Mucosa of stomach (tissue), 1 donor: Measurements from ENCODE around the gene CCM2.
"Not testable (repeated sequence)": the region's sequence is repeated elsewhere in the genome, so short reads cannot be mapped to it uniquely, and the experiment has no call there.

ENCODE experiments used
- H3K27me3 ChIP-seq: one replicate; pipeline ENCODE4 v1.7.0; 2013; ENCODE audit warnings: mild to moderate bottlenecking, low read length; ENCODE audit not compliant: control insufficient read depth, insufficient read depth
- H3K36me3 ChIP-seq: one replicate; pipeline ENCODE4 v1.7.0; 2013; ENCODE audit warnings: low read length; ENCODE audit not compliant: control insufficient read depth, insufficient read depth
- H3K4me1 ChIP-seq: one replicate; pipeline ENCODE4 v1.7.0; 2013; ENCODE audit warnings: mild to moderate bottlenecking, low read length; ENCODE audit not compliant: control insufficient read depth, insufficient read depth
- H3K4me3 ChIP-seq: one replicate; pipeline ENCODE4 v1.7.0; 2013; ENCODE audit warnings: low read length
- H3K9ac ChIP-seq: one replicate; pipeline ENCODE4 v1.7.0; 2013; ENCODE audit warnings: mild to moderate bottlenecking, low read length, moderate library complexity
- H3K9me3 ChIP-seq: one replicate; pipeline ENCODE4 v1.7.0; 2013; ENCODE audit warnings: mild to moderate bottlenecking, low read length, moderate library complexity; ENCODE audit not compliant: control insufficient read depth
- donor health status: Pancreatic carcinoma.

Gene CCM2

DNA sequence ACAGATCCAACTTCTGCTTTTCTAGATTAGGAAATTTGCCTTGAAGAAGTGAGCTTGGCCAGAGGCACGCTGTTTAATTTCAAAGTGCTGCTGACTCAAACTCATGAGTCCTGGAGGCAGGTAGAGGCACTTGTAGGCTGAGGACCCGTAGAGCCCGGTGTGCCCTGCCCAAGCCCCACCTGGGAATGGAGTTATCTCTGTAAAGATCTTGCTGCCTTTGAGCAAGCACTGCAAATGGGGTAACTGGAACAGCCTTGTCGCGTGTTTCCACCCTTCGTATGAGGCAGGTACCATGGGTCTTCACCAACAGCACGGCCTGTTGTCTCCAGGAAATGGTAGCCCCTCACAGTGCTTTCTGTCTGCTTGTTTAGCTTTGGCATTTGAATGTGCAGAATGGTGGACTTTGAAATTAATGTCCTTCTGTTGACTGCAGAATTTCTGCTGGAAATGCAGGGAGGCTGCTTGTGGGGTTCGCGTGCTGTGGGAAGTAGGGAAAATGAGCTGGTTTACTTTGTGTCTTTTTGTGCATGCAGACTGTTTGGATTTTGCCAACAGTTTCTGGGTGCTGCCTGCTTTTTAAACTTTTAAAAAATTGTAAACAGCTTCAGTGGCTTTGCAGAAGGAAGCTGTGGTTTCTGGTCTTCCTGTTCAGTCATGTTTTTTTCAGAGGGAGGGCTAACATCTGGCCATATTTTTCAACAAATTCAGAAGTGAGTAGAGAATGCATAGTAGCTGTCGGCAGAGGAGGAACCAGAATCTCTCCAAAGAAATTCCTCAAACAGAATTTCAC is 27.2 kb downstream of the CCM2 start:
- no peaks in the 10 kb centered on the region for H3K9me3 ChIP-seq
- H3K4me1 ChIP-seq: no peaks in the 10 kb centered on the region
- no peaks in the 10 kb centered on the region for H3K27me3 ChIP-seq
- H3K4me3 ChIP-seq: no peak overlapping the region
- no peak overlapping the region for H3K9ac ChIP-seq
- H3K36me3 ChIP-seq: no peaks in the 10 kb centered on the region

DNA sequence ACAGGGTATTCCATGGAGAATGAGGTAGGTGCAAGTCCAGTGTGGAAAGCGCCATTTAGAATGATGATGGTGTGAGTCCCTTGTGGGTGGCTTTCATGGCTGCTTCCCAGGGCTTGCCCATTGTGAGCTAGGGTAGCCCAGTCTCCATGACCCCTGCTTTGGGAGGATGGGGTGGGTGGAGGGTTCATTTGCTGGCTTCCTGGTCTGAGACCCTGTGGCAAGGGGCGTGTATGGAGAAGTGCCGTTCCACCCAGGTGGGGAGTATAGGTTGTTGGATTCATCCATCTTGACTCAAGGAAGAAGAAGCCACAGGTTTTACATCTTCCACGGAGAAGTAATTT is 27.7 kb downstream of the CCM2 start:
- H3K4me1 ChIP-seq: no peaks in the 10 kb centered on the region
- H3K36me3 ChIP-seq: no peaks in the 10 kb centered on the region
- no peak overlapping the region for H3K9ac ChIP-seq
- no peaks in the 10 kb centered on the region for H3K27me3 ChIP-seq
- H3K9me3 ChIP-seq: no peaks in the 10 kb centered on the region
- H3K4me3 ChIP-seq: no peak overlapping the region

DNA sequence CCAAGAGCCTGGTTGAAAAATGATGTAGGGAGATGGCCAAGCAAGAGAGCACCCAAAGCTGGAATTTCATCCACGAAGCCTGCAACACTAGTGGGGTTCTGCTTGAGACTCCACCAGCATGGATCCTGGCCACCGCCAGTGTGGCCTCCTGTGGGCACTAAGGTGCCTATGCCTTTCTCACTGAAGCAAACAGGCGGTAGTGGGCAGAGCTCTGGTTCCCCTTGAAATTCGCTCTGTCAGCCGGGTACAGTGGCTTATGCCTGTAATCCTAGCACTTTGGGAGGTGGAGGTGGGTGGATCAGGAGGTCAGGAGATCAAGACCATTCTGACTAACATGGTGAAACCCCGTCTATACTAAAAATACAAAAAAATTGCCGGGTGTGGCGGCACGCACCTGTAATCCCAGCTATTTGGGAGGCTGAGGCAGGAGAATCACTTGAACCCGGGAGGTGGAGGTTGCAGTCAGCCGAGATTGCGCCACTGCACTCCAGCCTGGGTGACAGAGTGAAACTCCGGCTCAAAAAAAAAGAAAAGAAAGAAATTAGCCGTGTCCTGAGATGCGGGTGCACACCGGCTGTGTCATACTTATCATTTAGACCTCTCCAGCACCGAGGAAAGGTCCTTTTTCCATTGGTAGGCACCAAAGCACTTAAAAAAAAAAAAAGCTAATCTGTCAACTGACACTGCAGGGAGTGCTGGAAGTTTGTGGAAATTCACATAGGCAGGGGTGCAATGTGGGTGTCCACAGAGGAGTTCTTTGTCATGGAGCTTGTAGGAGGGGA is 28.3 kb downstream of the CCM2 start:
- H3K9ac ChIP-seq: no peak overlapping the region
- no peaks in the 10 kb centered on the region for H3K9me3 ChIP-seq
- H3K4me1 ChIP-seq: no peaks in the 10 kb centered on the region
- H3K36me3 ChIP-seq: no peaks in the 10 kb centered on the region
- no peak overlapping the region for H3K4me3 ChIP-seq
- no peaks in the 10 kb centered on the region for H3K27me3 ChIP-seq

DNA sequence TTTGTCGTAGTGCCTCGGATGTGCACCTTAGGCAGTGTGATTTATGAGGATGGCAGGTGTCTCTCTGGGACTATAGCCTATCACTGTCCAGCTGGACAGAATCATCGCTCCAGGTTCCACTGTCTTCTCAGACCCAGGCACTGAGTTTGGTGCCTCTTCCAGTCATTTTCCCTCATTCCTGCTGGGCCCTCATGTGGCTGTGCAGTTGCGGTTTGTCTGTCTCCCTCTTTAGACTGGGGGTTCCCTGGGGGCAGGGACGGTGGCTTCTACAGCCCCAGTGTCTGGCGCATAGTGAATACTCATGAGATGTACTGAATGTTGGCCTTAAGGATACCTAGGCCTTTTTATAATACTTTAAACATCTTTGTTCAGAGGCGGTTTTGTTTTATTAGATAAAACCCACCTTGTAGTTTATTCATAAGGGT is 28.9 kb downstream of the CCM2 start:
- H3K4me3 ChIP-seq: no peak overlapping the region
- no peak overlapping the region for H3K9ac ChIP-seq
- H3K4me1 ChIP-seq: no peaks in the 10 kb centered on the region
- no peaks in the 10 kb centered on the region for H3K27me3 ChIP-seq
- H3K36me3 ChIP-seq: no peaks in the 10 kb centered on the region
- H3K9me3 ChIP-seq: no peaks in the 10 kb centered on the region

DNA sequence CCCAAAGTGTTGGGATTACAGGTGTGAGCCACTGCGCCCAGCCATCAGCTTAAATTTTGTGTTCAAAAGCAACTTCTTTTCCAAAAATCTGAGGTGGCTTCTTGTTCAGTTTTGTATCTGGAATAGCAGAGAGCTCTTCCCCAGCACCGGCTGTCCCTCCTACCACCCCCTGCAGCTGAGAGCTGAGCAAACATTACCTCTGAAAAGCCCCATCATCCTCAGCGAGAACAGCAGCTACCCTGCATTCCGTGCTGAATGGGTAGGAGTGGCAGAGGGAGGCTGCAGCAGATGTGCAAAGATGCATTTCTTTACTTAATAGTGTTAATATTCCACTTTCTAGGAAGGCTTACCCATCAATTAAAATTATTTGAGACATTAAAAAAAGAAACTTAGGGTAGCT is 31.8 kb downstream of the CCM2 start:
- Histone ChIP-seq H3K9ac (no peak overlapping the region), H3K27me3 (no peaks in the 10 kb centered on the region), H3K4me1 (peaks cover 8% of the 10 kb centered on the region), H3K9me3 (no peaks in the 10 kb centered on the region), H3K36me3 (no peaks in the 10 kb centered on the region), H3K4me3 (no peak overlapping the region)

DNA sequence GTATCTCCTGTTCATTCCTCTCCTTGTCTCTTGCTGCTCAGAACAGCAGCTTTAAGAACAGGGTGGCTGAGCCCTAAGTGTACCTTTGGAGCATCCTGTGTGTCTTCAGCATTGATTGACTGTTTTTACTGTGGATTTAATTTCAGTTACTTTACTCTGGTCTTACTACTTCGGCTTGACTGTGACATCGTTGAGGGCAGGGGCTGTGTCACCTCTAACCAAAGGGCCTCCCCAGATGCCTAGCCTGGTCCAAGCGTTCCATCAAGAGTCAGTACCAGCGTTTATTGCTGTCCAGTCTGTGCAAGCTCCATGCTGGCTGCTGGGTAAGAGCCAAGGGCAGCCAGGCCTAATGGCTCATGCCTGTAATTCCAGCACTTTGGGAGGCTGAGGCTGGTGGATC is 32.4 kb downstream of the CCM2 start:
- Histone ChIP-seq H3K27me3 (no peaks in the 10 kb centered on the region), H3K9ac (no peak overlapping the region), H3K4me1 (peaks cover 8% of the 10 kb centered on the region), H3K9me3 (no peaks in the 10 kb centered on the region), H3K4me3 (no peak overlapping the region), H3K36me3 (no peaks in the 10 kb centered on the region)

DNA sequence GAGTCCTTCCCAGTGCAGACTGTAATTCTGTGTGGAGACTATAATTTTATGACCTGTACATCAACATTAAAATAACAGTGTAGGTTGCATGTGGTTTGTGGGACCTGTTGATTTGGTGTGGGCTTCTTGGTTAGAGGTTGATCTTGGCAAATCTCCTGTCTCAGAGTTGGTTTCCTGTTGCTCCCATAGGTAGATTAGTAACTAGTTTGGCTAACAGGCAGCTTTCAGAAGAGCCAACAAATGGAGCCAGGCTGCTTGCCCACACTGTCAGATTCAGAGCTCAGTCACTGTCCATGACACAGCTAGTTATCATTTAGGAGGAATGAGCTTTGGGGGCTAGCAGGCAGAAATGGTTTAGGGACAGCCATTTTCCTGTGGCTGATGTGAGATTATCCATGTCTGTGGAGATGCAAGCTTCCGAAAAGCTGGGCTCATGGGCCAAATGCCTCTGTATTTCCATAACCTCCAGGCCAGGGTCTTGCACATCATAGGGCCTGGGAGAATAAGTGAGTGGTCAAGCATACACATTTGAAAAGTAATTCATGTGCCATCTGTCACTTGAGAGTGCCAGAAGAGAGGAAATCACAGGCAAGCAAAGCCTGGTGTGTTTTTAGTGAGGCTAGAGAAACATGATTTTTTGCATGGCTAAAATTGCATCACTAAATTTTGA is 33.4 kb downstream of the CCM2 start:
- Histone ChIP-seq H3K4me3 (no peak overlapping the region), H3K4me1 (peaks cover 8% of the 10 kb centered on the region), H3K36me3 (no peaks in the 10 kb centered on the region), H3K27me3 (no peaks in the 10 kb centered on the region), H3K9me3 (no peaks in the 10 kb centered on the region), H3K9ac (no peak overlapping the region)

DNA sequence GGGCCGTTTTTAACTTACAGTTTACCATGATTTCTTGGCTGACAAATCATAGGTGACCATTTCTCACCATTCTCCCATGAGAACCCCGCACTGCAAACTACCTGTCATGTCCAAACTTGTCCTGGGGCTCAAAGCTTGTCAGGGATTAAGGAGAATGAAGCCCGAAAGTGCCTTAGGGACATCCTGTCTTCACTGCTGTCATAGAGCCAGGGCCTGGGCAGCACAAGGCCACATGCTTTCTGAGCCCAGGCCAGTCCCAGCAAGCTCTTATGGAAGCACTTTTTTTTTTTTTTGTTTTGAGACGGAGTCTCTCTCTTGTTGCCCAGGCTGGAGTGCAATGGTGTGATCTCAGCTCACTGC is 33.9 kb downstream of the CCM2 start:
- Histone ChIP-seq H3K9ac (no peak overlapping the region), H3K4me1 (peaks cover 8% of the 10 kb centered on the region), H3K27me3 (no peaks in the 10 kb centered on the region), H3K9me3 (no peaks in the 10 kb centered on the region), H3K4me3 (no peak overlapping the region), H3K36me3 (no peaks in the 10 kb centered on the region)

DNA sequence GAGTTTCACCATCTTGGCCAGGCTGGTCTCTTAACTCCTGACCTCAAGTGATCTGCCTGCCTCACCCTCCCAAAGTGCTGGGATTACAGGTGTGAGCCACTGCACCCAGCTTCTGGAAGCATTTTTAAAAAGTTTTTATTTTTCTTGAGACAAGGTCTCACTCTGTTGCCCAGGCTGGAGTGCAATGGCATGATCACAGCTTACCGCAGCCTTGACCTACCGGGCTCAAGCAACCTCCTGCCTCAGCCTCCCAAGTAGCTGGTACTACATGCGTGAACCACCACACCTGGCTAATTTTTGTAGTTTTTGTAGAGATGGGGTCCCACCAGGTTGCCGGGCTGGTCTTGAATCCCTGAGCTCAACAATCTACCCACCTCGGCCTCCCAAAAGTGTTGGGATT is 34.7 kb downstream of the CCM2 start:
- not testable (repeated sequence) for H3K9me3 ChIP-seq, H3K4me3 ChIP-seq, H3K27me3 ChIP-seq, H3K36me3 ChIP-seq, H3K9ac ChIP-seq, H3K4me1 ChIP-seq

DNA sequence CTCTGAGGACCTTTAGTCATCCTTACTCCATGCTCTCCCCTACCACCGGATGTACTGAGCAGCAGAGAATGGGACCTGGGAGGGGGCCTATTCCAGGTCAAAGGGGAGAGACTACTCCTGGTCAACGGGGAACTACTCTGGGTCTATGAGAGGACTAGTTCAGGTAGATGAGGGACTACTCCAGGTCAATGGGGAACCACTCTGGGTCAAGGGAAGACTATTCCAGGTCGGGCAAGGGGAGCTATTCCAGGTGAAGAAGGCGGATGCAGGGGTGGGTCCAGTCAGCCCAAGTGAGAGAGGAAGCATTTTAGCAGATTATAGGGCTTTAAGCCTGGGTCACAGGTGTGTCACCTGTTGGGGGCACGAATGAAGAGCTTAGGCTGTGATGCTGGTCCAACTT is 35.4 kb downstream of the CCM2 start:
- H3K9ac ChIP-seq: no peak overlapping the region
- H3K27me3 ChIP-seq: no peaks in the 10 kb centered on the region
- no peaks in the 10 kb centered on the region for H3K9me3 ChIP-seq
- no peaks in the 10 kb centered on the region for H3K36me3 ChIP-seq
- peaks cover 8% of the 10 kb centered on the region for H3K4me1 ChIP-seq
- H3K4me3 ChIP-seq: no peak overlapping the region

DNA sequence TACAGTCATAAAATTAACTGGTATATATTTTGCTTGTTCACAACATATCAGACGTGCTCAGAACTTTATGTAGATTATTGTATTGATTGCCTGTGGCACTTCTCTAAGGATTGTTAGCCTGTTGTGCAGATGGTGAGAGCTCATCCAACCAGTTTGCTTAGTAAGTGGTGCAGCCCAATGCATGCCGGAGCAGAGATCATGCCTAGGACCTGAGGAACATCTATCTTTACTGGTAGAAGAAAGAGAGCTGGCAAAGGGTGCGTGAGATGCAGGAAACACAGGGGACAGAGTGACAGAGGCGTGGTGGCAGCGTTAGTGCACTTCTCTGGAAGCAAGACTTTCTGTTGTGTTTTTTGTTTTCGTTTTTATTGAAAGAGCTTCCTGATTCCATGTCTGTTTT is 35.9 kb downstream of the CCM2 start:
- no peaks in the 10 kb centered on the region for H3K36me3 ChIP-seq
- no peak overlapping the region for H3K4me3 ChIP-seq
- H3K9ac ChIP-seq: no peak overlapping the region
- no peaks in the 10 kb centered on the region for H3K27me3 ChIP-seq
- no peaks in the 10 kb centered on the region for H3K9me3 ChIP-seq
- H3K4me1 ChIP-seq: peaks cover 8% of the 10 kb centered on the region

DNA sequence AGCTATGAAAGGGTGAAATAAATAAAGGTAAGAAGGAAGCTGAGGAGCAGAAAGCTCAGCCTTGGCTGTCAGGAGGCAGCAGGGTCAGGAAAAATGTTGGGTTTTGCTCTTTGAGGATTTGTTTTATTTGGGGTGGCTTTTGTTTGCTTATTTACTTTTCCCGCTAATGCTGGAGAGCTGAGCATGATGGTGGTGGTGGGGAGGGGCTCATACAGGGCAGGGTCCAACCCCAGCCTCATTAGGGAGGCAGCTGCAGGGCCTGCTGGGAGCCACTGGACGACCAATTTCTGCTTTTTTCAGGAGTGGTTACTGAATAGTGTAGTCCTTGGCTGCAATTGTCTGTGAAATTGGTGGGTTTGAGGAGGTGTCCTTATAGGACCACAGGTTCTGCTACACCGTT is 36.3 kb downstream of the CCM2 start:
- no peaks in the 10 kb centered on the region for H3K9me3 ChIP-seq
- H3K9ac ChIP-seq: no peak overlapping the region
- peaks cover 8% of the 10 kb centered on the region for H3K4me1 ChIP-seq
- no peaks in the 10 kb centered on the region for H3K36me3 ChIP-seq
- H3K4me3 ChIP-seq: no peak overlapping the region
- no peaks in the 10 kb centered on the region for H3K27me3 ChIP-seq
